ENCODE results near the gene CCSER1.

DNA sequence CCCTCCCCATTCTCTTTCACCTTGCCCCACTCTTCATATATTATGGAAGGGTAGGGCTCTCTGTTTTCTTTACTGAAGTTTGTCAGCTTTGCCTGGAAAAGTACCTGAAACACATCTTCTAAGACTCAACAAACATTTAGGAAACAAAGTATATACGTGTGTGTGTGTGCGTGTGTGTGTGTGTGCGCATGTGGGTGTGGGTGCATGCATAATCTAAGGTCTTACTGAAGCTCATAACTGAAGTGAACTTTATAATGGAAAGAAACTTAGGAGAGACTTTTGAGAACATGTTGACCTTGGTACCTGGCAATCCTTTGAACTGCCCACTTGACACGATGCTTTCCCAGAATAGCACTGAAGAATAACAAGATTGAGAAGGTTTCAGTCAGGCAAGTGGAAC is 1190.2 kb downstream of the CCSER1 start:
- TF ChIP-seq, protein P1, sequence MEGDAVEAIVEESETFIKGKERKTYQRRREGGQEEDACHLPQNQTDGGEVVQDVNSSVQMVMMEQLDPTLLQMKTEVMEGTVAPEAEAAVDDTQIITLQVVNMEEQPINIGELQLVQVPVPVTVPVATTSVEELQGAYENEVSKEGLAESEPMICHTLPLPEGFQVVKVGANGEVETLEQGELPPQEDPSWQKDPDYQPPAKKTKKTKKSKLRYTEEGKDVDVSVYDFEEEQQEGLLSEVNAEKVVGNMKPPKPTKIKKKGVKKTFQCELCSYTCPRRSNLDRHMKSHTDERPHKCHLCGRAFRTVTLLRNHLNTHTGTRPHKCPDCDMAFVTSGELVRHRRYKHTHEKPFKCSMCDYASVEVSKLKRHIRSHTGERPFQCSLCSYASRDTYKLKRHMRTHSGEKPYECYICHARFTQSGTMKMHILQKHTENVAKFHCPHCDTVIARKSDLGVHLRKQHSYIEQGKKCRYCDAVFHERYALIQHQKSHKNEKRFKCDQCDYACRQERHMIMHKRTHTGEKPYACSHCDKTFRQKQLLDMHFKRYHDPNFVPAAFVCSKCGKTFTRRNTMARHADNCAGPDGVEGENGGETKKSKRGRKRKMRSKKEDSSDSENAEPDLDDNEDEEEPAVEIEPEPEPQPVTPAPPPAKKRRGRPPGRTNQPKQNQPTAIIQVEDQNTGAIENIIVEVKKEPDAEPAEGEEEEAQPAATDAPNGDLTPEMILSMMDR (conservative IDR thresholded peaks at IDR 0.05 in 1 of 2, IDR thresholded peaks at IDR 0.05 in 1 of 2; ENCODE audit: extremely low read depth in 1 of 2, insufficient read depth in 1 of 2, low read depth in 1 of 2, low read length in 2 of 2), result no peak
- TF ChIP-seq EZH2 (IDR thresholded peaks at IDR 0.05; ENCODE audit: borderline replicate concordance, low read length), result no peak

Measured in mammary epithelial cell (primary cell).